BE2C (cell line): ENCODE measurements around the gene TRPM2.

Source experiments
- DNase-seq: peaks from one replicate; pipeline ENCODE4 v3.0.0-alpha.2; 2020
- H3K27me3 ChIP-seq: fragments of 250-450 bp; sonication (Bioruptor Pico); 2 replicates; pipeline ENCODE4 v1.5.1; 2020; ENCODE audit warnings: mild to moderate bottlenecking
- H3K36me3 ChIP-seq: fragments of 250-450 bp; sonication (Bioruptor Pico); 2 replicates; pipeline ENCODE4 v1.5.1; 2020; ENCODE audit warnings: mild to moderate bottlenecking
- H3K4me1 ChIP-seq: fragments of 250-450 bp; sonication (Bioruptor Pico); 2 replicates; pipeline ENCODE4 v1.5.1; 2020
- H3K4me3 ChIP-seq: 2 replicates; pipeline ENCODE4 v1.5.1; 2011; ENCODE audit warnings: low read depth, low read length
- H3K9me3 ChIP-seq: fragments of 250-450 bp; sonication (Bioruptor Pico); 2 replicates; pipeline ENCODE4 v1.5.1; 2020
- TF ChIP-seq, protein P1 (sequence below): IDR thresholded peaks from 2 replicates; pipeline ENCODE4 v1.5.1; 2012; ENCODE audit warnings: mild to moderate bottlenecking, low read depth, low read length

Gene TRPM2

DNA sequence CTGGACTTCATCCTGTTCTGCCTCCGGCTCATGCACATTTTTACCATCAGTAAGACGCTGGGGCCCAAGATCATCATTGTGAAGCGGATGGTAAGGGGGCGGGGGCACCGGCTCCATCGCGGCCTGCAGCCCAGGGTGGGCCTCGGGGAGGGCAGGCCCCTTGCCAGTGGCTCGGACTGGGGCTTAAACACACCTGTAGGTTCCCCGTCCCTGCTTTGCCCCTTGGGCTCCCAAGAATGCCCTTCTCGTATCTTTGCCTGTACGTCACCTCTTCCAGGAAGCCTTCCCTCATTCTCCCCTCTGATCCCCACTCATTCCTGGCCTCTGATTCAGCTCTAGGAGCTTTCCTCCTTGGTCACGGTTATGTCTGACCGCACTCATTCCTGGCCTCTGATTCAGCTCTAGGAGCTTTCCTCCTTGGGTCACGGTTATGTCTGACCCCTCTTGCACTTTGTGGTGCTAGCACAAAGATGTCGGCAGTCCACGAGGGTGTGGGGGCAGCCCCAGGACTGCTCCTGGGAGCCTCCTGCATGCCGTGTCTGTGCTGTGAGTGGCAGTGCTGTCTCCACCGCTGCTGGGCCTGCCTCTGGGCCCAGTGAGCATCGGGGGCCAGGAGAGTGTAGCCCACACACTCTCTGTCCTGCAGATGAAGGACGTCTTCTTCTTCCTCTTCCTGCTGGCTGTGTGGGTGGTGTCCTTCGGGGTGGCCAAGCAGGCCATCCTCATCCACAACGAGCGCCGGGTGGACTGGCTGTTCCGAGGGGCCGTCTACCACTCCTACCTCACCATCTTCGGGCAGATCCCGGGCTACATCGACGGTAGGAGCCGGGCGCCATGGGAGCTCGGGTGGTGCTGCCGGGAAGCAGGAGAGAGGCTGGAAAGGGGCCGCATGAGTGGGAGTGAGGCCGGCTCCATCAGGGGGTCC, 52.8 kb downstream of the TRPM2 start:
- DNase-seq: no peak
- Histone ChIP-seq H3K4me1 (no peaks in the 10 kb centered on the region), H3K4me3 (no peak overlapping the region), H3K27me3 (no peaks in the 10 kb centered on the region), H3K9me3 (no peaks in the 10 kb centered on the region), H3K36me3 (no peaks in the 10 kb centered on the region)
- TF ChIP-seq, protein P1, sequence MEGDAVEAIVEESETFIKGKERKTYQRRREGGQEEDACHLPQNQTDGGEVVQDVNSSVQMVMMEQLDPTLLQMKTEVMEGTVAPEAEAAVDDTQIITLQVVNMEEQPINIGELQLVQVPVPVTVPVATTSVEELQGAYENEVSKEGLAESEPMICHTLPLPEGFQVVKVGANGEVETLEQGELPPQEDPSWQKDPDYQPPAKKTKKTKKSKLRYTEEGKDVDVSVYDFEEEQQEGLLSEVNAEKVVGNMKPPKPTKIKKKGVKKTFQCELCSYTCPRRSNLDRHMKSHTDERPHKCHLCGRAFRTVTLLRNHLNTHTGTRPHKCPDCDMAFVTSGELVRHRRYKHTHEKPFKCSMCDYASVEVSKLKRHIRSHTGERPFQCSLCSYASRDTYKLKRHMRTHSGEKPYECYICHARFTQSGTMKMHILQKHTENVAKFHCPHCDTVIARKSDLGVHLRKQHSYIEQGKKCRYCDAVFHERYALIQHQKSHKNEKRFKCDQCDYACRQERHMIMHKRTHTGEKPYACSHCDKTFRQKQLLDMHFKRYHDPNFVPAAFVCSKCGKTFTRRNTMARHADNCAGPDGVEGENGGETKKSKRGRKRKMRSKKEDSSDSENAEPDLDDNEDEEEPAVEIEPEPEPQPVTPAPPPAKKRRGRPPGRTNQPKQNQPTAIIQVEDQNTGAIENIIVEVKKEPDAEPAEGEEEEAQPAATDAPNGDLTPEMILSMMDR: no peak

DNA sequence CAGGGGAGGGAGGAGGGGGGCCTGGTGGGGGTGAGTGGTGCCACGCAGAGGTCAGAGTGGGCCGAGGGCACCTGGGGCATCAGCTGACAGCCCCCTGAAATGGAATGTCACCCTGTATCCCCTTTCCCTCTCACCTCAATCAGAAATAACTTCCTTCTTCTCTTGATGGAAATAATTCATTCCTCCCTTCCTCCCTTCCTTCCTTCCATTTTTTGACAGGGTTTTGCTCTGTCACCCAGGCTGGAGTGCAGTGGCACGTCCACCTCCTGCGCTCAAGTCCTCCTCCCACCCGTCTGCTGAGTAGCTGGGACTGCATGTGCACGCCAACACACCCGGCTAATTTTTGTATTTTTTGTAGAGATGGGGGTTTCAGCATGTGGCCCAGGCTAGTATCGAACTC, 53.5 kb downstream of the TRPM2 start:
- Histone ChIP-seq H3K36me3 (no peaks in the 10 kb centered on the region), H3K27me3 (no peaks in the 10 kb centered on the region), H3K4me1 (no peaks in the 10 kb centered on the region), H3K4me3 (no peak overlapping the region), H3K9me3 (no peaks in the 10 kb centered on the region)
- TF ChIP-seq, protein P1: no peak
- DNase-seq: no peak

DNA sequence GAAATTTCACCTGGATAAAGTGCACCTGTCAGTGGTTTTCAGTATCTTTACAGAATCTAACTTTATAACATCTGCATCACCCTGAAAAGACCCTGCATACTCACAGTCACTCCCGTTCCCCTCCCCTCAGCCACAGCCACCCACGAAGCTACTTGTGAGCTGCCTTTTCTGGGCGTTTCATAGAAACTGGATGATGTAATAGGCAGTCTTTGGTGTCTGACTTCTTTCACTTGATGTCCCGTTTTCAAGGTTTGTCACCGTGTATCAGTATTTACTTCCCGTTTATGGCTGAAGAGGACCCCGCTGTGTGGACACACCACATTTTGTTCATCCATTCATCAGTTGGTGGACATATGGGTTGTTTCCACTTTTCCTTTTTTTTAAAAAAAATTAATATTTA, 54.1 kb downstream of the TRPM2 start:
- TF ChIP-seq, protein P1: no peak
- Histone ChIP-seq H3K4me3 (no peak overlapping the region), H3K9me3 (no peaks in the 10 kb centered on the region), H3K27me3 (no peaks in the 10 kb centered on the region), H3K4me1 (no peaks in the 10 kb centered on the region), H3K36me3 (no peaks in the 10 kb centered on the region)
- DNase-seq: no peak

DNA sequence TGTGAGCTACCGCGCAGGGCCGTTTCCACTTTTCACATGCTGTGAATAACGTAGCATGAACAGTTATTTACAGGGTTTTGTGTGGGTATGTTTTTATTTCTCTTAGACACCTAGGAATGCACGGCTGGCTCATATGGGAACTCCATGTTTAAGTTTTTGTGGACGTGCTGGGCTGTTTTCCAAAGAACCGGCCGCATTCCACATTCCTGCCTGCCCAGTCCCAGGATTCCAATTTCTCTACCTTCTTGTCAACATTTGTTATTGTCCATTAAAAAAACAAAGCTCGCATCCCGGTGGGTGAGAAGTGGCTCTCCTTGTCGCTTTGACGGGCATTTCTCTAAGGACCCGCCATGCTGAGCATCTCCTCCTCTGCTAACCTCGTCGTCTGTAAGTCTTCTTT, 54.8 kb downstream of the TRPM2 start:
- no peak overlapping the region for H3K4me3 ChIP-seq
- no peaks in the 10 kb centered on the region for H3K27me3 ChIP-seq
- no peaks in the 10 kb centered on the region for H3K4me1 ChIP-seq
- TF ChIP-seq, protein P1: no peak
- H3K9me3 ChIP-seq: no peaks in the 10 kb centered on the region
- no peak for DNase-seq
- no peaks in the 10 kb centered on the region for H3K36me3 ChIP-seq

DNA sequence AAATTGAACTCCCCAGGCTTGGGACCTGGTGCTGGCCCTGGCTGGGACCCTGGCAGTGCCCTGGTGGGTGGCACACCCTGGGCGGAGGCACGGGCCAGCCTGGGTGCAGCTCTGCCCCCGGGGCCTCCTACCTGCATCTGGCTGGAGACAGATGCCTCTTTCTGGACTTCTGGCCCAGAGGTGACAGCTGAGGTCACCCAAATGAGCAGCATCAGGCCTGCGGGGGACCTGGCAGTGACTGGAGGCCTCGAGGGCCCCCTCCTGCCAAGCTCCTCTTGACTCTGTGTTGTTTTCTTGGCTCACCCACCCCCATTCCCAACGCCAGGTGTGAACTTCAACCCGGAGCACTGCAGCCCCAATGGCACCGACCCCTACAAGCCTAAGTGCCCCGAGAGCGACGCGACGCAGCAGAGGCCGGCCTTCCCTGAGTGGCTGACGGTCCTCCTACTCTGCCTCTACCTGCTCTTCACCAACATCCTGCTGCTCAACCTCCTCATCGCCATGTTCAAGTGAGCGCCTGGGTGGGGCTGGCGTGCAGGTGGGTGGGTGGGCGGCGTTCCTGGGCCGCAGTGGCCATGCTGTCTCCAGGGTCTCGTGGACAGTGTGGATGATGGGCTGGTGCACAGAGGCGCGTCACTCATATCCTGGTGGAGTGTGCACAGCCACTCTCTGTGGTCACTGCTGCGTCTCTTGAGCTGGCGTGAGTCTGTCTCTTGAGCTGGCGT, 60.3 kb downstream of the TRPM2 start:
- TF ChIP-seq, protein P1: no peak
- H3K4me3 ChIP-seq: no peak overlapping the region
- H3K27me3 ChIP-seq: no peaks in the 10 kb centered on the region
- DNase-seq: no peak
- H3K36me3 ChIP-seq: no peaks in the 10 kb centered on the region
- no peaks in the 10 kb centered on the region; the same call in 1 of the 2 replicates for H3K9me3 ChIP-seq
- no peaks in the 10 kb centered on the region for H3K4me1 ChIP-seq
